IPS DF 6.9 (cell line): Measurements from ENCODE around the gene HSF2BP.
"Not testable (repeated sequence)": the region's sequence is repeated elsewhere in the genome, so short reads cannot be mapped to it uniquely, and the experiment has no call there.

Experiments
- DNase-seq: peaks from one replicate; pipeline ENCODE4 v3.0.0-alpha.2; 2013; ENCODE audit warnings: low read depth, low spot score
- H3K27ac ChIP-seq: one replicate; pipeline ENCODE4 v1.5.1; 2013; ENCODE audit warnings: low read length, control low read depth
- H3K27me3 ChIP-seq: 2 replicates; pipeline ENCODE4 v1.6.1; 2013; ENCODE audit warnings: mild to moderate bottlenecking, low read length; ENCODE audit not compliant: control insufficient read depth, insufficient read depth
- H3K36me3 ChIP-seq: 2 replicates; pipeline ENCODE4 v1.6.1; 2013; ENCODE audit warnings: low read length; ENCODE audit not compliant: control insufficient read depth, insufficient read depth
- H3K4me1 ChIP-seq: 2 replicates; pipeline ENCODE4 v1.6.1; 2013; ENCODE audit warnings: low read length; ENCODE audit not compliant: control insufficient read depth, insufficient read depth
- H3K4me3 ChIP-seq: 2 replicates; pipeline ENCODE4 v1.5.1; 2013; ENCODE audit warnings: mild to moderate bottlenecking, low read length
- H3K9me3 ChIP-seq: 2 replicates; pipeline ENCODE4 v1.6.1; 2013; ENCODE audit warnings: low read length, inconsistent platforms; ENCODE audit not compliant: control insufficient read depth, insufficient read depth
- WGBS: extraction: QIAGEN DNeasy Blood & Tissue Kit; methylation state at CpG from one replicate; pipeline ENCODE4 v1.1.7; 2013; ENCODE audit warnings: mixed read lengths, missing lambda C conversion rate; ENCODE audit not compliant: insufficient read length, insufficient coverage; 5-methylcytosine and 5-hydroxymethylcytosine counted together

HSF2BP gene

GRCh38 chr21:43664358-43664757 is 5.1 kb upstream of the HSF2BP start:
- Histone ChIP-seq H3K36me3 (peaks cover 8% of the 10 kb centered on the region; the same call in 1 of the 2 replicates), H3K4me3 (no peak overlapping the region), H3K27me3 (no peaks in the 10 kb centered on the region), H3K4me1 (no peaks in the 10 kb centered on the region), H3K9me3 (no peaks in the 10 kb centered on the region), H3K27ac (no peak overlapping the region)
- DNase-seq, result no peak
- no CpG with 5 or more reads among the region's 4 CpGs for WGBS

GRCh38 chr21:43663033-43663432 is 3.7 kb upstream of the HSF2BP start:
- Histone ChIP-seq H3K4me1 (no peaks in the 10 kb centered on the region), H3K27ac (no peak overlapping the region)

GRCh38 chr21:43662286-43662685 is 3.0 kb upstream of the HSF2BP start:
- no peak for DNase-seq
- Histone ChIP-seq H3K27me3 (no peaks in the 10 kb centered on the region), H3K4me3 (no peak overlapping the region), H3K36me3 (peaks cover 8% of the 10 kb centered on the region; the same call in 1 of the 2 replicates), H3K27ac (no peak overlapping the region), H3K4me1 (peaks cover 1% of the 10 kb centered on the region; the same call in 1 of the 2 replicates), H3K9me3 (no peaks in the 10 kb centered on the region)
- no CpG with 5 or more reads among the region's 6 CpGs for WGBS

More at GRCh38 chr21:43663033-43663432, 3.7 kb upstream of the HSF2BP start:
- no peaks in the 10 kb centered on the region for H3K27me3 ChIP-seq
- no peaks in the 10 kb centered on the region for H3K9me3 ChIP-seq
- no peak for DNase-seq
- H3K4me3 ChIP-seq, result no peak overlapping the region
- H3K36me3 ChIP-seq, result peaks cover 8% of the 10 kb centered on the region; the same call in 1 of the 2 replicates
- no CpG with 5 or more reads among the region's 9 CpGs for WGBS

- Histone ChIP-seq H3K36me3 (peaks cover 6% of the 10 kb centered on the region; the same call in 1 of the 2 replicates), H3K4me3 (no peak overlapping the region), H3K4me1 (peaks cover 1% of the 10 kb centered on the region; the same call in 1 of the 2 replicates), H3K27me3 (no peaks in the 10 kb centered on the region), H3K27ac (no peak overlapping the region), H3K9me3 (no peaks in the 10 kb centered on the region)
- DNase-seq, result no peak
- WGBS, result no CpG with 5 or more reads among the region's 23 CpGs
These were observed 536 bp downstream of the HSF2BP start for GRCh38 chr21:43658769-43659135.

GRCh38 chr21:43658088-43658741 is 1.1 kb downstream of the HSF2BP start:
- no peak overlapping the region for H3K27ac ChIP-seq
- H3K4me1 ChIP-seq, result peaks cover 1% of the 10 kb centered on the region; the same call in 1 of the 2 replicates
- no peaks in the 10 kb centered on the region for H3K9me3 ChIP-seq
- no peak for DNase-seq
- H3K27me3 ChIP-seq, result no peaks in the 10 kb centered on the region
- WGBS, result no CpG with 5 or more reads among the region's 48 CpGs
- no peak overlapping the region for H3K4me3 ChIP-seq
- peaks cover 5% of the 10 kb centered on the region; the same call in 1 of the 2 replicates for H3K36me3 ChIP-seq

DNA sequence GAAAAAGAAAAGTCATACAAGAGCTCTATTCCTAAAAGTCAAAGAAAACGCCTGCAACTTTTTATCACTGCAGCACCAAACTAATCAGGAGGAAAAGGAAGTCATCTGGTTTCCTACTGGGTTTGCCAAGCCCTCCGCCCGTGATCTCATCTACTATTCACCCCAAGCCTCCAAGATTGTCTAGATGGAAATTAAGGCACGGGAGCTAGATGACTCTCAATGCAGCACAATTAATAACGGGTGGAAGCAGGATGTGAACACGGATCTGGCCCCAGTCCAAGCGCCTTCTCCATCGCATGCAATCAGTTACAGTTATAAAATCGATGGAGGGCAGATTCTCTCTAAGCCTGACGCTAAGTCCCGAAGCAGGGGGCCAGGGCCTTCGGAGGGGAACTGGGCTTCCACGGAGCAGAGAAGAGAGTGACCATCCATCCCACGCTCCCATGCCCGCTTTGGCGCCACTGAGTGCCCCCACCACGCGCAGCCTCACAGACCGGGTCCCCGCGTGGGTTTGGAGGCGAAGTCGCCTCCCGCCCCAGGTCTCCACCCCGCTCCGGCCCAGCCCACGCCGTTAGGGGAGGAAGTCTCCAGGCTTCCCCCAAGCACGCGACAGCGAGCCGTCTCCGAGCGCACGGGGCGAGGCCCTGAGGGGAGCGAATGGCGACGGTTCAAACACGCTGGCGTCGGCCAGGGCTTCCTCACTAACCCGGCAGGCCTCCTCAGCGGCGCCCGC is 1.8 kb downstream of the HSF2BP start:
- Histone ChIP-seq H3K27me3 (no peaks in the 10 kb centered on the region), H3K27ac (no peak overlapping the region), H3K36me3 (peaks cover 3% of the 10 kb centered on the region; the same call in 1 of the 2 replicates), H3K4me3 (no peak overlapping the region), H3K9me3 (no peaks in the 10 kb centered on the region), H3K4me1 (peaks cover 1% of the 10 kb centered on the region; the same call in 1 of the 2 replicates)
- no peak for DNase-seq
- no CpG with 5 or more reads among the region's 46 CpGs for WGBS

DNA sequence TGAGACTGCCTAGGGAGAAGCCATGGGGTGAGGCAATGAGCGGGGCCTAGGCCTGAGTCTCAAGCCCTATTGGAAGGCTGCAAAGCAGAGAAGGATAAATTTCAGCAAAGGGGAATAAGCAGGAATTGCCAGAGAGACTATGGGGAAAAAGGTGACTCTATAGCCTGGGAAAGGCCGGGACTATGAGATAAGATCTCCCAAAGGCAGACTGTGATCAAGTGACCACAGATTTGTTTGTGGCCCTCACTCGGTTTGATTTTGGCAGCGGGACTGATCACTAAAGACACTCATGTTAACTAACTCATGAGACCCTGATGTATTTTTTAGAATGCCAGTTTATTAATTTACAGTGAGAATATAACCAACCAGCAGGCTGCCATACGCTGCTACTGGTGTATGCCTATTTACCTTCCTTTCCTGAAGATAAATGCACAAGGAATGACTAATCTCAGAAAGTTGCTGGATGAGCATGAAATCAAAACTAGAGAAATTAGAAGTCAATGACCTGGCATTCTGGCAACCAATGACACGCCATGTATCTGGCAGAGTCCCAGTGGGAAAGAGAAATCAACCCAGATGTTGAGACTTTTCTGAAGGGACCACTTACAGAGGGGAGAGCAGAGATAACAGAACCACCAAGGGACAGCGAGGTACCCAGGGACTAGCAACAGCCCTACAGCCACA is 4.3 kb downstream of the HSF2BP start:
- no peak for DNase-seq

GRCh38 chr21:43653626-43654025 is 5.7 kb downstream of the HSF2BP start:
- no peak for DNase-seq
- Histone ChIP-seq H3K36me3 (no peaks in the 10 kb centered on the region), H3K9me3 (no peaks in the 10 kb centered on the region), H3K4me3 (no peak overlapping the region), H3K27ac (no peak overlapping the region), H3K27me3 (no peaks in the 10 kb centered on the region), H3K4me1 (peaks cover 1% of the 10 kb centered on the region; the same call in 1 of the 2 replicates)
- WGBS, result no CpG with 5 or more reads among the region's 6 CpGs

More for the DNA sequence above, 4.3 kb downstream of the HSF2BP start:
- Histone ChIP-seq H3K4me1 (peaks cover 1% of the 10 kb centered on the region; the same call in 1 of the 2 replicates), H3K27ac (no peak overlapping the region), H3K9me3 (no peaks in the 10 kb centered on the region), H3K4me3 (no peak overlapping the region), H3K27me3 (no peaks in the 10 kb centered on the region), H3K36me3 (no peaks in the 10 kb centered on the region)
- WGBS, result no CpG with 5 or more reads among the region's 7 CpGs

- WGBS, result no CpG with 5 or more reads among the region's 6 CpGs
- no peak overlapping the region for H3K27ac ChIP-seq
- H3K4me3 ChIP-seq, result no peak overlapping the region
- no peaks in the 10 kb centered on the region for H3K36me3 ChIP-seq
- no peaks in the 10 kb centered on the region for H3K9me3 ChIP-seq
- peaks cover under 1% of the 10 kb centered on the region; the same call in 1 of the 2 replicates for H3K4me1 ChIP-seq
- H3K27me3 ChIP-seq, result no peaks in the 10 kb centered on the region
- no peak for DNase-seq
These were observed 6.7 kb downstream of the HSF2BP start for GRCh38 chr21:43652616-43653015.

DNA sequence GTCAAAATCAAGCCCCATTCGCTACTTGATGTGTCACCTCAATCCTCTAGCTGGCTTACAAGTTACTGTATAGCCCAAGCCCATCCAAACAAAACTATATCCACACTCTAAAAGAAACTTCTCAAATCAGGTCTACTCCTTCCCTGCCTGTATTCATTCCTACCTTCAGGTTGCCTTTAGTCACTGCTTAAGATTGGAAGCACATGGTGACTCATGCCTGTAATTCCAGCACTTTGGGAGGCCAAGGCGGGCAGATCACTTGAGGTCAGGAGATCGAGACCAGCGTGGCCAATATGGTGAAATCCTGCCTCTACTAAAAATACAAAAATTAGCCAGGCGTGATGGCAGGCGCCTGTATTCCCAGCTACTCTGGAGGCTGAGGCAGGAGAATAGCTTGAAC is 7.4 kb downstream of the HSF2BP start:
- not testable (repeated sequence) for H3K36me3 ChIP-seq, H3K4me1 ChIP-seq, H3K4me3 ChIP-seq, H3K27ac ChIP-seq, H3K27me3 ChIP-seq, DNase-seq, H3K9me3 ChIP-seq
- no CpG with 5 or more reads among the region's 6 CpGs for WGBS
